T-helper 1 cell (primary cell): ENCODE data around the gene ST3GAL4.
A peak's percentile ranks its signal among the peaks of the same experiment; 100 is the strongest.
"Not testable (repeated sequence)": the region's sequence is repeated elsewhere in the genome, so short reads cannot be mapped to it uniquely, and the experiment has no call there.

Experiments used
- DNase-seq, 5 donors: peaks; one replicate each; pipeline ENCODE4 v3.0.0-alpha.2; 2012 to 2020

The ST3GAL4 gene

GRCh38 chr11:126331286-126331685, 24.2 kb upstream of the ST3GAL4 start:
- DNase-seq = no peak

- no peak for DNase-seq
Observed at GRCh38 chr11:126332221-126332711, 23.2 kb upstream of the ST3GAL4 start.

DNA sequence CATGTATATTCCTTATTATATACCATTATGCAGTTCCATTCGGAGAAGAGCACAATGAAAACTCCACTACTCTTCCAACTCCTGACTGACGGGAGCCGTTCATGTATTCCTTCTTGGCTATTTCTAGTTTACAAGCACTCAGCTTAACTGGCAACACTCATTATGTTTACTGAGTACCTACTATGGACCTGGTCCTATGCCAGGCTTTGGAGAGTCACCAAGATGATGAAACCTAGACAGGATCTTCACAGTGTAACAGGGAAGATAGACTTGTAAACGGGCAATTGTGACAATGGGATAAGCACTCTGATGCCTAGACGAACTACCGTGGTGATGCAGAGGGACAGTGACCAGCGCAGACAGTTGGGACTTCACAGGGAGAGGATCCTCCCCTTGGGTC, 22.3 kb upstream of the ST3GAL4 start:
- no peak for DNase-seq

DNA sequence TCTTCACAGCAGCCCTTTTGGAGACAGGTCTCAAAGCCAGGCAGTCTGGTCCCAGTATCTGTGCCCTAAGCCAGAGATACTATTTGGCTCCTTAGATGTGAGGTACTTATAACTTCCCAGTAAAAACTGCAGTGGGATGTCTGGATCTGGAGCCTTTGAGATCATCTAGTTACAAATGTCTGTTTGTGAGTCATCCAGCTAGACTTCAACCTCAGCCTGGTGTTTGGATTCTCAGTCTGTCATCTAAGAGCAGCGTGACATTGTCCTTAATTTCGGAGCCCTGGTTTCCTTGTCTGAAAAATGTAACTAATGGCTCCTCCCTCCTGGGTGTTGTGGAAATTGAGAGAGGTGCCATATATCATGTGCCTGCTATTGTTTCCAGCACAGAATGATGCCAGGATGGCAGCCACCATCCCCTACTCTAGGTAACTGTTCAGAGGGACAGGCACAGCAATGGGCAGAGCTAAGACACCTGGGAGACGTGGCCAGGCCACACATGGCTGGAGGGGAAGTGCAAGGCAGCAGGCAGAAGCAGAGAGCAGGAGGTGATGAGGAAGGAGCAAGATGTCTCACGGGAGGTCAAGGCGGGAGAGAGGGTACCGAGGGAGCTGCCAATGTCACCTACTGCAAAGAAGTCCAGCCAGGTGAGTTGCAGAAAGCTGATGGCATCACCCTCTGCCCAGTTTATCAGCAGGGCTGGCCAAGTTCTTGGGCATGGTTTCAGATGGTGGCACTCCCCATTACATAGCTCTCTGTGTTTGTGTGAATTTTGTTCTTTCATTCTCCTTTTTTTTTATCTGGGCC, 20.6 kb upstream of the ST3GAL4 start:
- no peak for DNase-seq

DNA sequence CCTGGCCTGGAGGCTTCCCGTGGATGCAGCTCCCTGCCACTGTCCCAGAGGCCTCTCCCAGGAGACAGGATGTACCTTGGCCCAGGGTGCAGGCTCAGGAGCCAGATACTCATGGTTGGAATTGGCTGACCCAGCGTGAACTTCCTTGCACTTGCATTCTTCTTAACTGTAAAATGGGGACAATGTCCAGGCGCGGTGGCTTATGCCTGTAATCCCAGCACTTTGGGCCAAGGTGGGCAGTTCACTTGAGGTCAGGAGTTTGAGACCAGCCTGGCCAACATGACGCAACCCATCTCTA, 20.1 kb upstream of the ST3GAL4 start:
- DNase-seq = no peak

GRCh38 chr11:126336138-126336541, 19.3 kb upstream of the ST3GAL4 start:
- DNase-seq = no peak

DNA sequence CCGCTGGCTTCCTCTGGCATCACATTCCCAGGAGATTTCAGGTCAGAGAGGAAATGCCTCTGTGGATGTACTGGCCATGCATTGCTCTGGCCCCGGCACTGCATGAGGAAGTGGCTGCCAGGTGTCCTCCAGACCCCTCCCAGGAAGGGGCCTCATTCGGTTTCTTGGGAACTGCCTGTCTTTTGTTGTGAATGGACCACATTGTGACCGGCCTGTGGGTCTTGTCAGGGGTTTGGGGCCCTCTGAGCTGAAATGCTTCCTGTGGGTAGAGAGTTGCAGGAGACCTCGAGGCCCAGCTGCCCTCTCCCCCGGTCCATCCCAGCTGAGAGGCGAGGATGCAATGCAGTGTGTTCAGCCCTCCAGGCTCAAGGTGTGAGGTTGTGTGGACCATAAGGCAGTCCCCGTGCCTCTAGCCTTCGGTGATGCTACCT, 18.8 kb upstream of the ST3GAL4 start:
- no peak for DNase-seq

GRCh38 chr11:126337126-126337473, 18.4 kb upstream of the ST3GAL4 start:
- no peak for DNase-seq

- no peak for DNase-seq
Observed at GRCh38 chr11:126337474-126338241, 17.8 kb upstream of the ST3GAL4 start.

- DNase-seq = no peak
Observed at GRCh38 chr11:126338346-126339055, 17.0 kb upstream of the ST3GAL4 start.

- no peak for DNase-seq
Observed at GRCh38 chr11:126339073-126339862, 16.2 kb upstream of the ST3GAL4 start.

- no peak for DNase-seq
Observed at GRCh38 chr11:126339863-126340434, 15.5 kb upstream of the ST3GAL4 start.

- DNase-seq = no peak
Observed at GRCh38 chr11:126340960-126341606, 14.4 kb upstream of the ST3GAL4 start.

DNA sequence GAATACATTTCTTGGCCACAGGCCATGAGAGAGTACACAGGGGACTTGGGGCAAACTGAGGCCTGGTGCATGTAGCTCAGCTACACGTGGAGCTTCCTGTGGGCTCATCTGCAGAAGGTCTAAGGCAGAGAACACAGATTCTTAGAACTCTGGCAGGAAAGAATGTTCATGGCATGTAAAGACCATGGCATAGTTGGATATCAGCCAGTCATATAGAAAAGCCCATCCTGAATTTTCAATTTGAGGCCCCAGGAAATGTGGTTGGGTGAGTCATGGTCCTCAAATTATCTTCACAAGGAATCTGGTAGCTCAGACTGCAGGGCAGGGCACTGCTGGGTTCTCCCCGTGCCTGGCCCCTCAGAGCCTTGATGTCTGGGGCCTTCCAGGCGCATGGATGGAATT, 13.7 kb upstream of the ST3GAL4 start:
- DNase-seq = no peak

GRCh38 chr11:126343051-126343450, 12.4 kb upstream of the ST3GAL4 start:
- no peak for DNase-seq

DNA sequence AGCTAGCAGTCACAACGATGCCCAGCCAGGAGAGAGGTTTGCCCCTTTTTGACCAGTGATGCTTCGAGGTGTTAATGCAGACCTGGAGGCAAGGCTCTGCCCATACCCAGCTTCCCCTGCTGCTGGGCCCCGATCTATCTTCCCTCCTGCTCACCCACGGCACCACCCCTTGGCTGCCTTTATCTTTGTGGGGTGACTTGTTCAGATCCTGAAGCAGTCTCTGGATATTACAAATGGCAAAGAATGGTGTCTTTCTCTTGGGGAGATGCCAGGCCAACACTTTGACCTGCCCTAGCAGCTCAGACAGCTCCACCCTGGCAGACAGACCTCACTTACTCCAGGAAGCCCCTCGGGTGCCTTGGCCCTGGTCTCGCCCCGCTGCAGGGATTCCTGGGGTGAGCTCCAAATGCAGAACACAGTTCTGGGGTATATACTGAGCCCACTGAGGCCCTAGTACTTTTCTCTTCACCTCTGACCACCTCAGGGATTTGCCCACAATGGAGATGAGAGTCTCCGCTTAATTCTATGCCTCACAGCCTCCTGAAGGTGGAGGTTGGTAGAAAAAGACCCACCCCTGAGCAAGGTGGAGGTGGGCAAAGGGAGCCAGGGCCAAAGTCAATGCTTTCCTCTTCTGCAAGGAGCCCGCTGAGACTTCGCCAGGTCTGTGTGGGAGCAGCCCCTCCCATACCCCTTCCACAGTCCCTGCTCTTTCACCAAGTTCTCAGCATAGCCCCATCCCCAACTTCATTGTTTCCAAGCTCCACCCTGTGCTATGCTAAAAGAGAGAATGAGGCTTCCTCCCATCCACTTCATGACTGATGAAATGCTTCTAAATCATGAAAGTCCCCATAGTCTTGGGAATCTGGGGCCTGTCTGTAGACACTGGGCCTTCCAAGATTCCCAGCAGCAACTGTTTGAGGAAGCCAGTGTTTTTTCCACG, 11.1 kb upstream of the ST3GAL4 start:
- DNase-seq = no peak

DNA sequence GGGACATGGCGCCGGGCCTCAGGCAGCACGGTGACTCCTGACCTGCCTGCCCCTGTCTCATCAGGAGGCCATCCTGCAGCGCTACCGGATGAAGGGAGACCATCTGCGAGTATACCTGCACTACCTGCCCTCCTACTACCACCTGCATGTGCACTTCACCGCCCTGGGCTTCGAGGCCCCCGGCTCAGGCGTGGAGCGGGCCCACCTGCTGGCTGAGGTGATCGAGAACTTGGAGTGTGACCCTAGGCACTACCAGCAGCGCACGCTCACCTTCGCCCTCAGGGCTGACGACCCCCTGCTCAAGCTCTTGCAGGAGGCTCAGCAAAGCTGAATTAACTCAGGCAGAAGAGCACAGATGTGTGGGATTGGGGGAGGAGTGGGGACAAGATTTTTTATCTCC, 10.2 kb upstream of the ST3GAL4 start:
- no peak for DNase-seq

DNA sequence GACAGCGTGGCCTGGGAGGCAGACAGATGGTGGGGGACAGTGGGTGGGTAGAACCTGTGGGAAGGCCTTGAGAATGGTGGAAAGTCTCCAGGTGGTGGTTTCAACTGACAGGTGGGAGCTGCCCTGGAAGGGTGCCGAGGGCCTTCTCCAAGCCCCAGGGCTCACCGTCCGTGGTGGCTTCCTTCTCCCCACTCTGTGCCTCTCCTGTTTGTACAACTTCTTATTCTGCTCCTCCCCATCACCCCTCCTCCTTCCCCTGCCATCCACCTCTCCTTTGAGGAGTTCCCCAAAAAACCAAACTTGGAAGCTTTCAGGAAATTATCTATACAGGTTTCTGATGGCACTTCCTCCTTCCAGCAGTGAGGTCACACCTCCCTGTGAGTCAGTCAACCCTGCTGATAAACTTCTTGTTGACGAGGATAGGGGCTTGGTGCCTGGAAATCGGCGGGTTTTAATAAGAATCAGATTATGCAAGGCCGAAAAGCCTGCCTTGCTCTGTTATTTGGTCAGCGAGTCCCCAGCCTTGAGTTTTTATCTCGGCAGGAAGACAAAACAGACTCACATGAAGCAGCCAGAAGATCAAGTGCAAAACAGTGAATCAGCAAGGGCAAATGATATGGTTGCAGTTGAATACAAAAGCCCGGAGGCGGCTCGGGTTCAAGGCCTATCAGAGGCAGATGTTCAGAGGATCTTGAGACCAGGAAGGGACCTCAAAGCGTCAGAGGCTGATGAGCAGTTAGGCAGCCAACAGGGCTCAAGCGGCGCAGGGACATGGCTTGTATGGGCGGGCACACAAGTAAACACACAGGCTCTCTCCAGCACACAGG, 9.5 kb upstream of the ST3GAL4 start:
- peak in 1 of 5 donors; percentile 21 for DNase-seq

GRCh38 chr11:126346586-126346940, 8.9 kb upstream of the ST3GAL4 start:
- DNase-seq = no peak

DNA sequence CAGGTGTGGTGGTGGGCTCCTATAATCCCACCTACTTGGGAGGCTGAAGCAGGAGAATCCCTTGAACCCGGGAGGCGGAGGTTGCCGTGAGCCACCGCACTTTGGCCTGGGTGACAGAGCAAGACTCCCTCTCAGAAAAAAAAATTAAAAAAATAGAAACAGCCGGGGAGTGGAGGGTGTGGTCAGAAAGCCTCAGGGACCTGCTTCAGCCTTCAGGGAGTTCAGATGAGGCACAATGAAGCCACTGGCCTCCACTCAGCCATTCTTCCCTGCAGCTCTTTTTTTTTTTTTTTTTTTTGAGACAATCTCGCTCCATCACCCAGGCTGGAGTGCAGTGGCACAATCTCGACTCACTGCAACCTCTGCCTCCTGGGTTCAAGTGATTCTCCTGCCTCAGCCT, 8.5 kb upstream of the ST3GAL4 start:
- not testable (repeated sequence) for DNase-seq
